OCI-LY7 (cell line): Measurements from ENCODE around the gene CTNND2. TPM values are rescaled to one million over a fixed set of nuclear protein-coding genes. Genes with fewer than 3 reads are reported as not detected.

Experiments
- BruUV-seq: library from RNA; stranded (reverse); fragments of 400-500 nt; replicated peaks from 2 replicates; lab custom pipeline; 2021; lab: Mats Ljungman, UMichigan
- CTCF ChIA-PET: fragments of 300-600 bp; sonication (Branson Sonifier 250); formaldehyde crosslinking; loops from one replicate; lab custom pipeline; 2022; ENCODE audit warnings: antibody characterized with exemption; ENCODE audit not compliant: unreplicated experiment; lab: Charles Lee
- POLR2A ChIA-PET: fragments of 300-600 bp; sonication (Branson Sonifier 250); formaldehyde crosslinking; loops from one replicate; lab custom pipeline; 2022; ENCODE audit warnings: antibody characterized with exemption; lab: Charles Lee
- DNase-seq: peaks from one replicate; pipeline ENCODE4 v3.0.0-alpha.2; 2015; ENCODE audit warnings: low spot score
- H2AFZ ChIP-seq: fragments of 200-600 bp; sonication (generic), shearing (Covaris generic); 2 replicates; pipeline ENCODE4 v1.6.1; 2014; ENCODE audit warnings: mild to moderate bottlenecking, antibody characterized with exemption, low read length, moderate library complexity
- H3K27ac ChIP-seq: fragments of 200-600 bp; sonication (generic); 2 replicates; pipeline ENCODE4 v1.5.1; 2014; ENCODE audit warnings: mixed run types, low read depth, mild to moderate bottlenecking, moderate library complexity, low read length, inconsistent platforms; ENCODE audit not compliant: poor library complexity, severe bottlenecking
- H3K36me3 ChIP-seq: fragments of 200-600 bp; sonication (generic); 2 replicates; pipeline ENCODE4 v1.6.1; 2014; ENCODE audit warnings: mild to moderate bottlenecking, antibody characterized with exemption, low read length, moderate library complexity, mixed read lengths; ENCODE audit not compliant: insufficient read depth
- H3K4me1 ChIP-seq: fragments of 200-600 bp; sonication (generic); 2 replicates; pipeline ENCODE4 v1.5.1; 2014; ENCODE audit warnings: mild to moderate bottlenecking, low read length; ENCODE audit not compliant: insufficient read depth, poor library complexity, severe bottlenecking
- H3K4me2 ChIP-seq: fragments of 200-600 bp; sonication (generic); 2 replicates; pipeline ENCODE4 v1.6.1; 2014; ENCODE audit warnings: mild to moderate bottlenecking, low read length
- H3K4me3 ChIP-seq: fragments of 200-600 bp; sonication (generic); 2 replicates; pipeline ENCODE4 v1.5.1; 2014; ENCODE audit warnings: mild to moderate bottlenecking, low read depth, low read length; ENCODE audit not compliant: poor library complexity, severe bottlenecking
- H3K79me2 ChIP-seq: fragments of 200-600 bp; sonication (generic); 2 replicates; pipeline ENCODE4 v1.6.1; 2016; ENCODE audit warnings: low read depth, mild to moderate bottlenecking, low read length, moderate library complexity, mixed read lengths; ENCODE audit not compliant: insufficient read depth
- H3K9me2 ChIP-seq: fragments of 200-600 bp; sonication (generic); 2 replicates; pipeline ENCODE4 v1.6.1; 2016; ENCODE audit warnings: mild to moderate bottlenecking, low read length, mixed read lengths; ENCODE audit not compliant: insufficient read depth
- H3K9me3 ChIP-seq: fragments of 200-600 bp; sonication (generic); 2 replicates; pipeline ENCODE4 v1.6.1; 2014; ENCODE audit warnings: mild to moderate bottlenecking, mixed run types, low read length, mixed read lengths
- H4K20me1 ChIP-seq: fragments of 200-600 bp; sonication (generic); 2 replicates; pipeline ENCODE4 v1.6.1; 2014; ENCODE audit warnings: mild to moderate bottlenecking, antibody characterized with exemption, low read length, moderate library complexity, mixed read lengths; ENCODE audit not compliant: insufficient read depth
- CTCF ChIP-seq: fragments of 200-600 bp; sonication (generic); conservative IDR thresholded peaks from 2 replicates; pipeline ENCODE4 v1.5.1; 2014; ENCODE audit warnings: mild to moderate bottlenecking, antibody characterized with exemption, low read length, moderate library complexity, mixed read lengths
- EZH2phosphoT487 ChIP-seq: fragments of 200-600 bp; sonication (generic); IDR thresholded peaks from 2 replicates; pipeline ENCODE4 v1.6.1; 2018; ENCODE audit warnings: low read depth, borderline replicate concordance, mild to moderate bottlenecking, mixed run types, antibody characterized with exemption, low read length, moderate library complexity, mixed read lengths
- intact Hi-C: fragments of 100-400 bp; cut with micrococcal nuclease; formaldehyde crosslinking; loops from one replicate; pipeline ENCODE4 v1.10.0; 2022; ENCODE audit not compliant: unreplicated experiment
- total RNA-seq, 2 experiments: library from RNA; depleted of rRNA in 1 of 2; stranded (reverse); fragments of >200 nt in 1 of 2; shearing (Covaris generic) in 1 of 2; gene quantifications; 2 replicates each; pipeline ENCODE4 v1.2.3, GENCODE V29; 2014 to 2022

CTNND2 gene
- total RNA-seq, 2 experiments from 2014 or later: not detected

DNA sequence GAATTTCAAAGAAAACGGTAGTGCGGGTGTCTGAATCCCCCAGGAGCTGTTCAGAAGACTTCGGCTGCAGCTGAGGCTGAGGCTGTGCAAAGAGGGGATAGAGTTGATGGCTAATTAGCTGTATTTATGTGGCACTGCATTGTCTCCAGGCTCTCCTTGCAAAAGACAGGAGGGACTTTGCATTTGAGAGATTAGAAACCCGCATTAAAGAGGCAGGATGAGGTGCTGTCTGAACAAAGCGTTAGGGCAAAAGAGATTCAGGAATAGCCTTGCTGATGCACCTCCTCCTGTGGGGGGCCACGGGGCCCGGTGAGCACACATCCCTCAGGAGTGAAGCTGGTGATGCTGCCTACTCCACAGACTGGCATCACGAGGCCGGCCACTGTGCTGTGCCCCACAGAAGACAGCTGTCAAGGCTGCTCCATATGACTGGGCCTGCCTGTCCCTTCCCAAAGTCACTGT lies 799.6 kb downstream of the CTNND2 start:
- CTCF ChIA-PET: no interaction called here
- TF ChIP-seq CTCF (no peak), EZH2phosphoT487 (no peak)
- no peak overlapping the region for H3K4me3 ChIP-seq

DNA sequence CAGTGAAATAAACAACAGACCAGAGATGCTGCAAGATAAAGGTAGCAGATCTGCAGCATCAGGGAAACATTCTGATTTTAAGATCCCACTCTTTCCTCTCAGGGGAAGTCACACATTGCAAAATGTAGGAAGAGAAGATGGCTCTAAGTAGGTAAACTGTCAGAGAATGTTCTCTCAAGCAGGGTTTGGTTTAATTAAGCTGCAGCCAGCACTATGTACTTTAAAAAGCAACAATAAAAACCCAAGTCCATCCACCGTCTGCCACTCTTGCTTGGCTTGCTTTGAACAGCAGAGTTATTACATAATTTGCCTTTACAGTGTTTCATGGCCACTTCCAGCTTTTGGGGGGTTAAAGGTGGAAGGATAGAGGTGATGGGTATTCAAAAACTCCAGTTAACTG lies 800.0 kb downstream of the CTNND2 start:
- TF ChIP-seq CTCF (no peak), EZH2phosphoT487 (no peak)
- no peak overlapping the region for H2AFZ ChIP-seq
- H3K36me3 ChIP-seq: no peaks in the 10 kb centered on the region
- H3K9me2 ChIP-seq: no peaks in the 10 kb centered on the region
- H3K79me2 ChIP-seq: no peaks in the 10 kb centered on the region
- intact Hi-C loops: no loop called here
- no peak overlapping the region for H3K4me2 ChIP-seq
- no peak overlapping the region for H3K4me3 ChIP-seq
- ChIA-PET CTCF (no interaction called here), POLR2A (no interaction called here)
- BruUV-seq: no TSS peak
- no peak for DNase-seq
- H3K4me1 ChIP-seq: no peaks in the 10 kb centered on the region
- no peaks in the 10 kb centered on the region for H3K9me3 ChIP-seq
- no peak overlapping the region for H3K27ac ChIP-seq
- H4K20me1 ChIP-seq: no peaks in the 10 kb centered on the region

More for the DNA sequence above, 799.6 kb downstream of the CTNND2 start:
- Histone ChIP-seq H3K4me1 (no peaks in the 10 kb centered on the region), H3K4me2 (no peak overlapping the region), H3K9me3 (no peaks in the 10 kb centered on the region), H3K9me2 (no peaks in the 10 kb centered on the region), H2AFZ (no peak overlapping the region), H3K36me3 (no peaks in the 10 kb centered on the region), H3K27ac (no peak overlapping the region), H4K20me1 (no peaks in the 10 kb centered on the region), H3K79me2 (no peaks in the 10 kb centered on the region)
- POLR2A ChIA-PET: no interaction called here
- no peak for DNase-seq
- intact Hi-C loops: no loop called here
- no TSS peak for BruUV-seq

- no peak for TF ChIP-seq CTCF
- no peak for TF ChIP-seq EZH2phosphoT487
- no TSS peak for BruUV-seq
- no peaks in the 10 kb centered on the region for H4K20me1 ChIP-seq
These were observed 820.1 kb downstream of the CTNND2 start for GRCh38 chr5:11084111-11084510.

More at GRCh38 chr5:11084111-11084510, 820.1 kb downstream of the CTNND2 start:
- Histone ChIP-seq H3K9me2 (no peaks in the 10 kb centered on the region), H3K27ac (no peak overlapping the region), H3K79me2 (no peaks in the 10 kb centered on the region), H3K4me2 (no peak overlapping the region), H3K9me3 (no peaks in the 10 kb centered on the region), H3K4me3 (no peak overlapping the region), H3K36me3 (no peaks in the 10 kb centered on the region), H3K4me1 (no peaks in the 10 kb centered on the region), H2AFZ (no peak overlapping the region)
- CTCF ChIA-PET: no interaction called here
- intact Hi-C loops: no loop called here
- POLR2A ChIA-PET: no interaction called here
- DNase-seq: no peak
